ENCODE results near the gene BID. TPM values are rescaled to one million over a fixed set of nuclear protein-coding genes. Genes with fewer than 3 reads are reported as not detected.

Gene BID
- total RNA-seq, 4 donors from 2014 or later: 16.5 to 35.1 (median 27.5) TPM

GRCh38 chr22:17695986-17696385 lies 78.3 kb downstream of the BID start:
- no peaks in the 10 kb centered on the region for H3K4me1 ChIP-seq
- H3K27me3 ChIP-seq: no peaks in the 10 kb centered on the region
- H3K9me3 ChIP-seq: no peaks in the 10 kb centered on the region
- peaks cover 0 to 8% (median 0%) of the 10 kb centered on the region in 3 donors for H3K36me3 ChIP-seq
- TF ChIP-seq POLR2A (IDR thresholded peaks at IDR 0.05) (no peak), CTCF (IDR thresholded peaks at IDR 0.05) (no peak)
- DNase-seq: no peak
- no peak overlapping the region for H3K4me3 ChIP-seq
- no peak overlapping the region for H3K27ac ChIP-seq

- Histone ChIP-seq H3K9me3 (no peaks in the 10 kb centered on the region), H3K4me1 (no peaks in the 10 kb centered on the region), H3K27ac (no peak overlapping the region), H3K36me3 (peaks cover 0 to 19% (median 0%) of the 10 kb centered on the region in 3 donors), H3K4me3 (no peak overlapping the region), H3K27me3 (no peaks in the 10 kb centered on the region)
- DNase-seq: no peak
- TF ChIP-seq POLR2A (IDR thresholded peaks at IDR 0.05) (no peak), CTCF (IDR thresholded peaks at IDR 0.05) (no peak)
These were observed 79.5 kb downstream of the BID start for GRCh38 chr22:17694752-17695151.

- Histone ChIP-seq H3K9me3 (no peaks in the 10 kb centered on the region), H3K4me3 (no peak overlapping the region), H3K27ac (no peak overlapping the region), H3K36me3 (peaks cover 0 to 25% (median 0%) of the 10 kb centered on the region in 3 donors), H3K27me3 (no peaks in the 10 kb centered on the region), H3K4me1 (no peaks in the 10 kb centered on the region)
- no peak for TF ChIP-seq CTCF (IDR thresholded peaks at IDR 0.05)
- TF ChIP-seq POLR2A (IDR thresholded peaks at IDR 0.05): no peak
- no peak for DNase-seq
These were observed 80.1 kb downstream of the BID start for GRCh38 chr22:17694193-17694592.

- Histone ChIP-seq H3K4me3 (no peak overlapping the region), H3K27ac (no peak overlapping the region), H3K4me1 (no peaks in the 10 kb centered on the region), H3K9me3 (no peaks in the 10 kb centered on the region), H3K27me3 (no peaks in the 10 kb centered on the region), H3K36me3 (peaks cover 0 to 28% (median 0%) of the 10 kb centered on the region in 3 donors)
- no peak for DNase-seq
- TF ChIP-seq CTCF (IDR thresholded peaks at IDR 0.05) (no peak), POLR2A (IDR thresholded peaks at IDR 0.05) (no peak)
These were observed 81.4 kb downstream of the BID start for GRCh38 chr22:17692841-17693240.

- no peaks in the 10 kb centered on the region for H3K27me3 ChIP-seq
- H3K4me3 ChIP-seq: no peak overlapping the region
- TF ChIP-seq CTCF (IDR thresholded peaks at IDR 0.05) (no peak), POLR2A (IDR thresholded peaks at IDR 0.05) (no peak)
- H3K4me1 ChIP-seq: no peaks in the 10 kb centered on the region
- H3K27ac ChIP-seq: no peak overlapping the region
- peaks cover 0 to 18% (median 0%) of the 10 kb centered on the region in 3 donors for H3K36me3 ChIP-seq
- DNase-seq: no peak
- H3K9me3 ChIP-seq: no peaks in the 10 kb centered on the region
These were observed 90.0 kb downstream of the BID start for GRCh38 chr22:17684245-17684644.

Small RNAs within 50 kb of the gene (small RNA-seq; reads per million reads assigned to genes)
- 0 reads per million in 2 donors for gene MIR3198-1

Other genes starting within 250 kb of the BID start
- 1 to 10 TPM in 3 of 4 donors, not detected in 1; 1.9 to 8.3 (median 5.5) TPM for gene SLC25A18, start 211.0 kb downstream of the BID start, total RNA-seq
- gene ATP6V1E1, start 145.7 kb downstream of the BID start, total RNA-seq: 10 to 100 TPM; 64.4 to 70.9 (median 66.5) TPM
- gene BCL2L13, start 135.7 kb downstream of the BID start, total RNA-seq: 10 to 100 TPM; 35.2 to 50.1 (median 38.3) TPM

Measured in Peyer's patch (tissue), 4 donors.